ENCODE results near the gene EIF4E.
"Not testable (repeated sequence)": the region's sequence is repeated elsewhere in the genome, so short reads cannot be mapped to it uniquely, and the experiment has no call there.

Gene EIF4E

DNA sequence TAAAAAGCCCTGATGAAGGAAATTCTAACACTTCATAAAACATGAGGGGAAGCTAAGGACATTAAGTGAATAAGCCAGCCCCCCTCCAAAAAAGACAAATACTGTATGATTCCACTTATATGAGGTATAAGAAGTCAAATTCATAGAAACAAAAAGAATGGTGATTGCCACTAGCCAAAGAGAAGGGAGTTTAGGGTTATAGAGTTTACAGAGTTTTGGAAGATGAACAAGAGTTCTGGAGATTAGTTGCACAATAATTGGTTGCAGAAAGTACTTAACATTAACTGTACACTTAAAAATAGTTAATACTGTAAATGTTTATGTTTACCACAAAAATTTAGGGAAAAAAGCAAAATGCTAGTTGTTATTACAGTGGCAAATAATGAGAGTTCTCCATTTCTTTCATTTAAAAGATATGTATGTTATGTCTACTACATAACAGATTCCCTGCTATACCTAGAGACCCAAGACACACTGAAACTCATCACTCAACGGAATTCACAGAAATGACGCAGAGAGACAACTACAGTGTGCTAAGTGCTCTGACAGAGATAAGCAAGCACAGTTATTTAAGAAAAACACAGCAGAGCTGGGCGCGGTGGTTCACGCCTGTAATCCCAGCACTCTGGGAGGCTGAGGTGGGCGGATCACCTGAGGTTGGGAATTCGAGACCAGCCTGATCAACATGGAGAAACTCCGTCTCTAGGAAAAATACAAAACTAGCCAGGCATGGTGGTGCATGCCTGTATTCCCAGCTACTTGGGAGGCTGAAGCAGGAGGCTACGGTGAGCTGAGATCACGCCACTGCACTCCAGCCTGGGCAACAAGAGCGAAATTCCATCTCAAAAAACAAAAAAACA is 37.2 kb downstream of the EIF4E start:
- Histone ChIP-seq H3K27me3 (ENCODE audit: insufficient read depth, poor library complexity, severe bottlenecking) (no peaks in the 10 kb centered on the region), H3K4me3 (replicated peaks; ENCODE audit: insufficient read depth, low read length) (no peak overlapping the region), H3K27ac (replicated peaks) (no peak overlapping the region)
- no peak for DNase-seq (ENCODE audit: low read depth in 1 of 2, low spot score in 1 of 2)
- TF ChIP-seq SPI1 (IDR thresholded peaks at IDR 0.05; ENCODE audit: borderline replicate concordance, low read depth) = no peak
- no peak for TF ChIP-seq REST (IDR thresholded peaks at IDR 0.05; ENCODE audit: insufficient replicate concordance, low read depth)
- TF ChIP-seq GABPA (IDR thresholded peaks at IDR 0.05; ENCODE audit: low read depth) = no peak
- no peak for TF ChIP-seq POLR2AphosphoS5 (IDR thresholded peaks at IDR 0.05; ENCODE audit: low read depth)
- TF ChIP-seq, protein P1, sequence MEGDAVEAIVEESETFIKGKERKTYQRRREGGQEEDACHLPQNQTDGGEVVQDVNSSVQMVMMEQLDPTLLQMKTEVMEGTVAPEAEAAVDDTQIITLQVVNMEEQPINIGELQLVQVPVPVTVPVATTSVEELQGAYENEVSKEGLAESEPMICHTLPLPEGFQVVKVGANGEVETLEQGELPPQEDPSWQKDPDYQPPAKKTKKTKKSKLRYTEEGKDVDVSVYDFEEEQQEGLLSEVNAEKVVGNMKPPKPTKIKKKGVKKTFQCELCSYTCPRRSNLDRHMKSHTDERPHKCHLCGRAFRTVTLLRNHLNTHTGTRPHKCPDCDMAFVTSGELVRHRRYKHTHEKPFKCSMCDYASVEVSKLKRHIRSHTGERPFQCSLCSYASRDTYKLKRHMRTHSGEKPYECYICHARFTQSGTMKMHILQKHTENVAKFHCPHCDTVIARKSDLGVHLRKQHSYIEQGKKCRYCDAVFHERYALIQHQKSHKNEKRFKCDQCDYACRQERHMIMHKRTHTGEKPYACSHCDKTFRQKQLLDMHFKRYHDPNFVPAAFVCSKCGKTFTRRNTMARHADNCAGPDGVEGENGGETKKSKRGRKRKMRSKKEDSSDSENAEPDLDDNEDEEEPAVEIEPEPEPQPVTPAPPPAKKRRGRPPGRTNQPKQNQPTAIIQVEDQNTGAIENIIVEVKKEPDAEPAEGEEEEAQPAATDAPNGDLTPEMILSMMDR (IDR thresholded peaks at IDR 0.05; ENCODE audit: insufficient read depth, low read length) = no peak

GRCh38 chr4:98890702-98891455 is 38.1 kb downstream of the EIF4E start:
- no peak overlapping the region for H3K27ac ChIP-seq (replicated peaks)
- no peak overlapping the region for H3K4me3 ChIP-seq (replicated peaks; ENCODE audit: insufficient read depth, low read length)
- DNase-seq (ENCODE audit: low read depth in 1 of 2, low spot score in 1 of 2) = no peak
- TF ChIP-seq GABPA (IDR thresholded peaks at IDR 0.05; ENCODE audit: low read depth) (no peak), POLR2AphosphoS5 (IDR thresholded peaks at IDR 0.05; ENCODE audit: low read depth) (no peak), REST (IDR thresholded peaks at IDR 0.05; ENCODE audit: insufficient replicate concordance, low read depth) (no peak), SPI1 (IDR thresholded peaks at IDR 0.05; ENCODE audit: borderline replicate concordance, low read depth) (no peak)
- H3K27me3 ChIP-seq (ENCODE audit: insufficient read depth, poor library complexity, severe bottlenecking) = no peaks in the 10 kb centered on the region

- TF ChIP-seq POLR2AphosphoS5 (IDR thresholded peaks at IDR 0.05; ENCODE audit: low read depth) (no peak), REST (IDR thresholded peaks at IDR 0.05; ENCODE audit: insufficient replicate concordance, low read depth) (no peak), SPI1 (IDR thresholded peaks at IDR 0.05; ENCODE audit: borderline replicate concordance, low read depth) (no peak), GABPA (IDR thresholded peaks at IDR 0.05; ENCODE audit: low read depth) (no peak)
- TF ChIP-seq, protein P1 (IDR thresholded peaks at IDR 0.05; ENCODE audit: insufficient read depth, low read length) = no peak
- H3K27ac ChIP-seq (replicated peaks) = no peak overlapping the region
- no peak for DNase-seq (ENCODE audit: low read depth in 1 of 2, low spot score in 1 of 2)
- H3K4me3 ChIP-seq (replicated peaks; ENCODE audit: insufficient read depth, low read length) = no peak overlapping the region
- no peaks in the 10 kb centered on the region for H3K27me3 ChIP-seq (ENCODE audit: insufficient read depth, poor library complexity, severe bottlenecking)
Measured at GRCh38 chr4:98887145-98887544, 41.8 kb downstream of the EIF4E start.

GRCh38 chr4:98886382-98886781 is 42.6 kb downstream of the EIF4E start:
- H3K27me3 ChIP-seq (ENCODE audit: insufficient read depth, poor library complexity, severe bottlenecking); H3K27ac ChIP-seq (replicated peaks); H3K4me3 ChIP-seq (replicated peaks; ENCODE audit: insufficient read depth, low read length); DNase-seq (ENCODE audit: low read depth in 1 of 2, low spot score in 1 of 2): not testable (repeated sequence)

DNA sequence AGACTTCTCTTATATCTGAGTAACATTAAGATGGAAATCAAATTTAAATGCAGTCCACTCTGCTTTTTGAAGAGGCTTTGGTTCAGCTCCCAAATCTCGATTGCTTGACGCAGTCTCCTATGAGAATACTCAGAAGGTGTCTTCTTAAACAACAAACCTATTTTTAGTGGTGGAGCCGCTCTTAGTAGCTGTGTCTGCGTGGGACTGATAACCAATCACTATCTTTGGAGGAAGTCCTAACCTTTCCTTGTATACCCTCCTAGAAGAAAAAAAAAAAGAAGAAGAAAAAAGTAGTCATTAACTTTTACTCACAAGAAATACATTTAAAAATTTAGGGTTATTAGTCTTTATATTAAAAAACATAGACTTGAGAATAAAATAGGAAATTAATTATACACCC is 48.0 kb downstream of the EIF4E start:
- H3K4me3 ChIP-seq (replicated peaks; ENCODE audit: insufficient read depth, low read length); H3K27ac ChIP-seq (replicated peaks); DNase-seq (ENCODE audit: low read depth in 1 of 2, low spot score in 1 of 2); H3K27me3 ChIP-seq (ENCODE audit: insufficient read depth, poor library complexity, severe bottlenecking): not testable (repeated sequence)

Measured in HL-60 (cell line).